SKM-1 (cell line): ENCODE data around the gene MYEOV.

ENCODE experiments used
- DNase-seq: peaks from one replicate; lab custom pipeline; 2025; ENCODE audit not compliant: unreplicated experiment; lab: John Stamatoyannopoulos, UW

MYEOV gene

GRCh38 chr11:69265210-69265609 is 28.7 kb upstream of the MYEOV start:
- DNase-seq = no peak

GRCh38 chr11:69265911-69266510 is 27.9 kb upstream of the MYEOV start:
- no peak for DNase-seq

- DNase-seq = no peak
Measured at GRCh38 chr11:69267395-69267805, 26.6 kb upstream of the MYEOV start.

- no peak for DNase-seq
Measured at GRCh38 chr11:69268911-69269310, 25.0 kb upstream of the MYEOV start.

GRCh38 chr11:69269388-69269787 is 24.6 kb upstream of the MYEOV start:
- no peak for DNase-seq

- no peak for DNase-seq
Measured at GRCh38 chr11:69269926-69270697, 23.8 kb upstream of the MYEOV start.

GRCh38 chr11:69270941-69271340 is 23.0 kb upstream of the MYEOV start:
- no peak for DNase-seq

- no peak for DNase-seq
Measured at GRCh38 chr11:69272055-69272454, 21.9 kb upstream of the MYEOV start.

GRCh38 chr11:69272831-69273485 is 21.0 kb upstream of the MYEOV start:
- DNase-seq = no peak

GRCh38 chr11:69273571-69273970 is 20.4 kb upstream of the MYEOV start:
- no peak for DNase-seq

GRCh38 chr11:69274531-69275016 is 19.4 kb upstream of the MYEOV start:
- DNase-seq = no peak

GRCh38 chr11:69275178-69275577 is 18.8 kb upstream of the MYEOV start:
- DNase-seq = no peak

GRCh38 chr11:69276165-69276564 is 17.8 kb upstream of the MYEOV start:
- no peak for DNase-seq

GRCh38 chr11:69277074-69277809 is 16.7 kb upstream of the MYEOV start:
- DNase-seq = no peak

- DNase-seq = no peak
Measured at GRCh38 chr11:69278091-69278867, 15.7 kb upstream of the MYEOV start.

- DNase-seq = no peak
Measured at GRCh38 chr11:69280451-69280850, 13.5 kb upstream of the MYEOV start.

- no peak for DNase-seq
Measured at GRCh38 chr11:69280994-69281393, 13.0 kb upstream of the MYEOV start.

- no peak for DNase-seq
Measured at GRCh38 chr11:69283446-69283845, 10.5 kb upstream of the MYEOV start.

GRCh38 chr11:69284081-69284511 is 9.9 kb upstream of the MYEOV start:
- DNase-seq = no peak

- DNase-seq = no peak
Measured at GRCh38 chr11:69285091-69285490, 8.9 kb upstream of the MYEOV start.

GRCh38 chr11:69285766-69286165 is 8.2 kb upstream of the MYEOV start:
- DNase-seq = no peak
